Measurements from ENCODE around the gene TPSAB1.

DNA sequence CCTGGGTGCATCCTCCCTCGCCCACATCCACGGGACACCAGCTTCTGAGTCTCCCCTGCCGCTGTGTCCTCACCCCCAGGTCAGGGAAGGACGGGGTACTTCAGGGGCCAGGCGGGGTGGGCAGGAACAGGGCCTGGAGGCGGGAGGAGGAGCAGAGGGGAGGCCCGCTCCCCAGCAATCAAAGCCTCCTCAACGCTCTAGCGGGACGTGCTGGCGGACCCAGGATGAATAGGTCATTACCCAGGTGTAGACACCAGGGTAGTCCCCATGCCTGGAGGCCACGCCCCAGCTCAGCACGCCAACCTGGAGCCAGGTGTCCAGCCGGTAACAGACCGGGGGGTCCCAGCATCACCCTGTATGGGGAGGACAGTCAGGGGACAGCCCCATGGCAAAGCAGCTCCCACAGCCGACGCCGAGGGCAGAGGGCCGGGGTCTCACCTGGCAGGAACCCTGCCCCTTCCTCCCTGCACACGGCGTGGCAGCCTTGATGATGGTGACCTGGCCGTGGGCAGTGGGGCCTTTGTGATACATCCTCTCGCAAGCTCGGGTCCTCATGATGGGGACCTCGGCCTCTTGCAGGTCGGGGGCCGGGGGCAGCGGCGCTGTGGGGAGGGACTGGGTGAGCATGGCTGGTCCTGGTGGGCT, 39.6 kb downstream of the TPSAB1 start:
- TF ChIP-seq, protein P1, sequence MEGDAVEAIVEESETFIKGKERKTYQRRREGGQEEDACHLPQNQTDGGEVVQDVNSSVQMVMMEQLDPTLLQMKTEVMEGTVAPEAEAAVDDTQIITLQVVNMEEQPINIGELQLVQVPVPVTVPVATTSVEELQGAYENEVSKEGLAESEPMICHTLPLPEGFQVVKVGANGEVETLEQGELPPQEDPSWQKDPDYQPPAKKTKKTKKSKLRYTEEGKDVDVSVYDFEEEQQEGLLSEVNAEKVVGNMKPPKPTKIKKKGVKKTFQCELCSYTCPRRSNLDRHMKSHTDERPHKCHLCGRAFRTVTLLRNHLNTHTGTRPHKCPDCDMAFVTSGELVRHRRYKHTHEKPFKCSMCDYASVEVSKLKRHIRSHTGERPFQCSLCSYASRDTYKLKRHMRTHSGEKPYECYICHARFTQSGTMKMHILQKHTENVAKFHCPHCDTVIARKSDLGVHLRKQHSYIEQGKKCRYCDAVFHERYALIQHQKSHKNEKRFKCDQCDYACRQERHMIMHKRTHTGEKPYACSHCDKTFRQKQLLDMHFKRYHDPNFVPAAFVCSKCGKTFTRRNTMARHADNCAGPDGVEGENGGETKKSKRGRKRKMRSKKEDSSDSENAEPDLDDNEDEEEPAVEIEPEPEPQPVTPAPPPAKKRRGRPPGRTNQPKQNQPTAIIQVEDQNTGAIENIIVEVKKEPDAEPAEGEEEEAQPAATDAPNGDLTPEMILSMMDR (conservative IDR thresholded peaks at IDR 0.05; ENCODE audit: low read length), result no peak
- TF ChIP-seq EZH2phosphoT487 (IDR thresholded peaks at IDR 0.05; ENCODE audit: borderline replicate concordance, low read depth, low read length), result no peak

Data from OCI-LY7 (cell line).